ENCODE results near the gene CKMT2. TPM values are rescaled to one million over a fixed set of nuclear protein-coding genes. Genes with fewer than 3 reads are reported as not detected.
"Not testable (repeated sequence)": the region's sequence is repeated elsewhere in the genome, so short reads cannot be mapped to it uniquely, and the experiment has no call there.

The CKMT2 gene
- total RNA-seq, 1 experiment from 2014 or later, result not detected

DNA sequence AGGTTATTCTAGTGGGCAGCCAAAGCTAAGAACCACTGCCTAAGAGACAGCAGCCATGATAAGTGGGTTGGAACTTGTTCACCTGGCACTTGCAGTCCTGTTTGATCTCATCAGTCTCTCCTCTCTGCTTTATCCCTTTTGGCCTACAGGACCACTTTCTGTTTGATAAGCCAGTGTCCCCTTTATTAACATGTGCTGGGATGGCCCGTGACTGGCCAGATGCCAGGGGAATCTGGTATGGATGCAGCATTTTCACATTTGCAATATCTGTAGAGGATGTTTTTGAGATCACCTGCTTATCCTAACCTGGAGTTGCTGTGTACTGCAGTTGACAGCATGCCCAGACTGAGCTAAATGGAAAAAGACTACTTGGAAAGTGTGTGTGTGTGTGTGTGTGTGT is 23.6 kb downstream of the CKMT2 start:
- no TSS peak for BruUV-seq (replicated peaks)
- no peak overlapping the region for H3K27ac Mint-ChIP-seq (ENCODE audit: low read depth, unreplicated experiment)
- H3K27me3 Mint-ChIP-seq (ENCODE audit: insufficient read depth, unreplicated experiment), result no peaks in the 10 kb centered on the region
- intact Hi-C loops (cut with micrococcal nuclease), result no loop called here
- no peak overlapping the region for H3K4me3 Mint-ChIP-seq (ENCODE audit: unreplicated experiment)
- H3K9me3 Mint-ChIP-seq (ENCODE audit: unreplicated experiment), result peaks cover 16% of the 10 kb centered on the region
- TF ChIP-seq, protein P1, sequence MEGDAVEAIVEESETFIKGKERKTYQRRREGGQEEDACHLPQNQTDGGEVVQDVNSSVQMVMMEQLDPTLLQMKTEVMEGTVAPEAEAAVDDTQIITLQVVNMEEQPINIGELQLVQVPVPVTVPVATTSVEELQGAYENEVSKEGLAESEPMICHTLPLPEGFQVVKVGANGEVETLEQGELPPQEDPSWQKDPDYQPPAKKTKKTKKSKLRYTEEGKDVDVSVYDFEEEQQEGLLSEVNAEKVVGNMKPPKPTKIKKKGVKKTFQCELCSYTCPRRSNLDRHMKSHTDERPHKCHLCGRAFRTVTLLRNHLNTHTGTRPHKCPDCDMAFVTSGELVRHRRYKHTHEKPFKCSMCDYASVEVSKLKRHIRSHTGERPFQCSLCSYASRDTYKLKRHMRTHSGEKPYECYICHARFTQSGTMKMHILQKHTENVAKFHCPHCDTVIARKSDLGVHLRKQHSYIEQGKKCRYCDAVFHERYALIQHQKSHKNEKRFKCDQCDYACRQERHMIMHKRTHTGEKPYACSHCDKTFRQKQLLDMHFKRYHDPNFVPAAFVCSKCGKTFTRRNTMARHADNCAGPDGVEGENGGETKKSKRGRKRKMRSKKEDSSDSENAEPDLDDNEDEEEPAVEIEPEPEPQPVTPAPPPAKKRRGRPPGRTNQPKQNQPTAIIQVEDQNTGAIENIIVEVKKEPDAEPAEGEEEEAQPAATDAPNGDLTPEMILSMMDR (IDR thresholded peaks at IDR 0.05; ENCODE audit: unreplicated experiment), result no peak
- peaks cover 9% of the 10 kb centered on the region for H3K4me1 Mint-ChIP-seq (ENCODE audit: insufficient read depth, unreplicated experiment)
- no peak for DNase-seq (ENCODE audit: unreplicated experiment)
- POLR2A ChIA-PET, result interaction anchor here (0.6 to 1.0 kb wide), 2 partner anchors 12 to 542 kb away, joined by 3 to 5 read pairs; no protein-coding TSS in a partner anchor
- peaks cover 7% of the 10 kb centered on the region for H3K36me3 Mint-ChIP-seq (ENCODE audit: insufficient read depth, unreplicated experiment)
- CTCF ChIA-PET, result interaction anchor here (1.4 kb wide), 1 partner anchor 43 kb away, joined by 6 read pairs; no protein-coding TSS in a partner anchor

DNA sequence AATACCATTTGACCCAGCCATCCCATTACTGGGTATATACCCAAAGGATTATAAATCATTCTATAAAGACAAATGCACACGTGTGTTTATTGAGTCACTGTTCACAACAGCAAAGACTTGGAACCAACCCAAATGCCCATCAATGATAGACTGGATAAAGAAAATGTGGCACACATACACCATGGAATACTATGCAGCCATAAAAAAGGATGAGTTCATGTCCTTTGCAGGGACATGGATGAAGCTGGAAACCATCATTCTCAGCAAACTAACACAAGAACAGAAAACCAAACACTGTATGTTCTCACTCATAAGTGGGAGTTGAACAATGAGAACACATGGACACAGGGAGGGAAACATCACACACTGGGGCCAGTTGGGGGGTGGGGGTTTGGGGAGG is 29.7 kb downstream of the CKMT2 start:
- H3K27me3 Mint-ChIP-seq (ENCODE audit: insufficient read depth, unreplicated experiment); H3K4me1 Mint-ChIP-seq (ENCODE audit: insufficient read depth, unreplicated experiment); CTCF ChIA-PET; DNase-seq (ENCODE audit: unreplicated experiment); H3K27ac Mint-ChIP-seq (ENCODE audit: low read depth, unreplicated experiment); intact Hi-C loops (cut with micrococcal nuclease); H3K4me3 Mint-ChIP-seq (ENCODE audit: unreplicated experiment); BruUV-seq (replicated peaks); H3K36me3 Mint-ChIP-seq (ENCODE audit: insufficient read depth, unreplicated experiment); POLR2A ChIA-PET: not testable (repeated sequence)
- peaks cover 16% of the 10 kb centered on the region for H3K9me3 Mint-ChIP-seq (ENCODE audit: unreplicated experiment)

DNA sequence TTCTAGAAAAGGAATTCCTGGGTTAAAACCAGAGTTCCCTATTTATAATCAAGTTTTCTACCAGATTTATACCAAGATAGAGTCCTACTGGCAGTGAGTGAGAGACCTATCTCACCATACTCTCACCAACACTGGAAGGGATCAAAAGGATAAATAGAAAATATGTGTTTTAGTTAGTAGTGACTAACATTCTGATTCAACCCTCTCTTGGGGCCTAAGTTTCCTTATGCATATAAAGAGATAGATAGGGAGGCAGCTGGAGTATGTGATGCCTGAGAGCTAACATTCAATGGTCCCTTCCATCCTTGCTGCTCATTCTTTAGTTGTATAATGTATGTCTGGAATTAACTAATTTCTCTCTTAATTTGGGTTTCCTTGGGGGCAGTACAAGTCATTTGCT is 32.0 kb downstream of the CKMT2 start:
- ChIA-PET POLR2A (interaction anchor here (1.0 kb wide), 1 partner anchor 23 kb away, joined by 3 read pairs; no protein-coding TSS in a partner anchor), CTCF (no interaction called here)
- intact Hi-C loops (cut with micrococcal nuclease), result no loop called here
- TF ChIP-seq, protein P1 (IDR thresholded peaks at IDR 0.05; ENCODE audit: unreplicated experiment), result no peak
- H3K9me3 Mint-ChIP-seq (ENCODE audit: unreplicated experiment), result peaks cover 11% of the 10 kb centered on the region
- H3K36me3 Mint-ChIP-seq (ENCODE audit: insufficient read depth, unreplicated experiment), result no peaks in the 10 kb centered on the region
- no TSS peak for BruUV-seq (replicated peaks)
- no peaks in the 10 kb centered on the region for H3K27me3 Mint-ChIP-seq (ENCODE audit: insufficient read depth, unreplicated experiment)
- DNase-seq (ENCODE audit: unreplicated experiment), result no peak
- H3K4me3 Mint-ChIP-seq (ENCODE audit: unreplicated experiment), result no peak overlapping the region
- H3K4me1 Mint-ChIP-seq (ENCODE audit: insufficient read depth, unreplicated experiment), result peaks cover 10% of the 10 kb centered on the region
- no peak overlapping the region for H3K27ac Mint-ChIP-seq (ENCODE audit: low read depth, unreplicated experiment)

DNA sequence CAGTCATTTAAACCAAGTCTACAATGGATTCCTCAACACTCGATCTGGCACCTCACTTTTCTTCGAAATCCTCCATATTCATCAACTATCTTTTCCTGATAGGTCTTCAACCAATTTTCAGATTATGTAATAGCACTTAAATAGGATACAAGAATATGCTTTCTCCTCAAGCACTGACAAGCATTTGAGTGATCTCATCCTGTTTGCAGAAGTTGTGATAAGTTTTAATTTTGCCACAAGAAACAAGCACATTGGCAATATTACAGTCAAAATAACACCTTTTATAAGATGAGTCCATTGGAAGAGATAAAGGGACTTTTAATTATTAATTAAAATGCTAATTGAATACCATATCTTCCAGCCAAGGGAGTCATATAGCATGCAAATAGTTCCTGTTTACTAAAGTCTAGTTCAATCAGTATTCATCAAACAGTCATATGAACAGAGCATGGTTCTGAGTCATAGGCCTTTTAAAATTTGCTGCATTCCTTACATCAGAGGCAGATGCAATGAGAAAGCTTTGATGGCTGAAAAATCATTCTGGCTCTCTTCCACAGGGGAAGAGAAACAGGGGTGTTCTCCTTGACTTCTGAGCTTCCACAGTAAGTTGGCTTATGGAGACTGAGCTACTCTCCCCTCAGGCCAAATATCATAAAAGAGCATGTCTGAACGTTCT is 35.5 kb downstream of the CKMT2 start:
- POLR2A ChIA-PET, result interaction anchor here (0.6 to 4.0 kb wide), 7 partner anchors 12 to 554 kb away, joined by 3 to 13 read pairs (median 5); partner anchors contain the start of gene ZCCHC9
- Mint-ChIP-seq H3K27me3 (ENCODE audit: insufficient read depth, unreplicated experiment) (no peaks in the 10 kb centered on the region), H3K4me3 (ENCODE audit: unreplicated experiment) (no peak overlapping the region), H3K27ac (ENCODE audit: low read depth, unreplicated experiment) (peak overlapping the region; percentile 49), H3K9me3 (ENCODE audit: unreplicated experiment) (no peaks in the 10 kb centered on the region), H3K4me1 (ENCODE audit: insufficient read depth, unreplicated experiment) (peaks cover 10% of the 10 kb centered on the region), H3K36me3 (ENCODE audit: insufficient read depth, unreplicated experiment) (no peaks in the 10 kb centered on the region)
- peak; percentile 56 for DNase-seq (ENCODE audit: unreplicated experiment)
- no TSS peak for BruUV-seq (replicated peaks)
- intact Hi-C loops (cut with micrococcal nuclease), result no loop called here
- TF ChIP-seq, protein P1 (IDR thresholded peaks at IDR 0.05; ENCODE audit: unreplicated experiment), result no peak
- CTCF ChIA-PET, result interaction anchor here (0.6 to 1.4 kb wide), 5 partner anchors 15 to 1180 kb away, joined by 3 to 7 read pairs (median 3); no protein-coding TSS in a partner anchor

Measured in MCF 10A (cell line).